Measurements from ENCODE around the gene NPHP1.

DNA sequence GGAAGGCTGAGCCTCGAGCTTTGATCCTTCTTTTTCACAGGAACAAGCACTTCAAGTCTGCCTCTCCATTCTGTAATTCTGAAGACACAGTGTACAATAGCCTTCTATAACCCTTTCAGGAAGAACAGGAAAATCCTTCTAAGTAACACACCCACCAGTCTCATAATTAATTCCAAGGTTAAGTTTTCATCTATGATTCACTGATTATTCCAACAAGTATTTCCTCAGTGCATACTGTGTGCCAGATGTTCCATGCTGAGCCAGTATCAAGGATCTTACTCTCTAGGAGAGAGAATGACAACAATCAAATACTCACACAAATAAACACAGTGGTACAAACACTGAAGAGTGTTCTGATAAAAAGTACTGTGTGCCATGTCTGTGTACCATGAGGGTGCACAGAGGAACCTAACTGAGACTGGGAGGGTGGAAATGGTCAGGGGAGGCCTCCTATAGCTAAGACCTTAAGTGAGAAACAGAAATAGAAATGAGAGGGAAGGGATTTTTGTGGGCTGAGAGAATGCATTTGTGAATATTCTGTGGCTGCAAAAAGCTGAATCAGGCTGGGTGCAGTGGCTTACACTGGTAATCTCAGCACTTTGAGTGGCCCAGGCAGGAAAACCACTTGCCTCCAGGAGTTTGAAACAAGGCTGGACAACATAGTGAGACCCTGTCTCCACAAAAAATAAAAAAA, 14.8 kb upstream of the NPHP1 start:
- TF ChIP-seq, protein P1, sequence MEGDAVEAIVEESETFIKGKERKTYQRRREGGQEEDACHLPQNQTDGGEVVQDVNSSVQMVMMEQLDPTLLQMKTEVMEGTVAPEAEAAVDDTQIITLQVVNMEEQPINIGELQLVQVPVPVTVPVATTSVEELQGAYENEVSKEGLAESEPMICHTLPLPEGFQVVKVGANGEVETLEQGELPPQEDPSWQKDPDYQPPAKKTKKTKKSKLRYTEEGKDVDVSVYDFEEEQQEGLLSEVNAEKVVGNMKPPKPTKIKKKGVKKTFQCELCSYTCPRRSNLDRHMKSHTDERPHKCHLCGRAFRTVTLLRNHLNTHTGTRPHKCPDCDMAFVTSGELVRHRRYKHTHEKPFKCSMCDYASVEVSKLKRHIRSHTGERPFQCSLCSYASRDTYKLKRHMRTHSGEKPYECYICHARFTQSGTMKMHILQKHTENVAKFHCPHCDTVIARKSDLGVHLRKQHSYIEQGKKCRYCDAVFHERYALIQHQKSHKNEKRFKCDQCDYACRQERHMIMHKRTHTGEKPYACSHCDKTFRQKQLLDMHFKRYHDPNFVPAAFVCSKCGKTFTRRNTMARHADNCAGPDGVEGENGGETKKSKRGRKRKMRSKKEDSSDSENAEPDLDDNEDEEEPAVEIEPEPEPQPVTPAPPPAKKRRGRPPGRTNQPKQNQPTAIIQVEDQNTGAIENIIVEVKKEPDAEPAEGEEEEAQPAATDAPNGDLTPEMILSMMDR (IDR thresholded peaks at IDR 0.05) = no peak
- TF ChIP-seq, protein P2, sequence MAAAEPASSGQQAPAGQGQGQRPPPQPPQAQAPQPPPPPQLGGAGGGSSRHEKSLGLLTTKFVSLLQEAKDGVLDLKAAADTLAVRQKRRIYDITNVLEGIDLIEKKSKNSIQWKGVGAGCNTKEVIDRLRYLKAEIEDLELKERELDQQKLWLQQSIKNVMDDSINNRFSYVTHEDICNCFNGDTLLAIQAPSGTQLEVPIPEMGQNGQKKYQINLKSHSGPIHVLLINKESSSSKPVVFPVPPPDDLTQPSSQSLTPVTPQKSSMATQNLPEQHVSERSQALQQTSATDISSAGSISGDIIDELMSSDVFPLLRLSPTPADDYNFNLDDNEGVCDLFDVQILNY (CRISPR knock-in tag; IDR thresholded peaks at IDR 0.05) = no peak
- TF ChIP-seq ZNF232 (CRISPR knock-in tag; IDR thresholded peaks at IDR 0.05) (no peak), CREB1 (CRISPR knock-in tag; IDR thresholded peaks at IDR 0.05) (no peak), MXD4 (CRISPR knock-in tag; IDR thresholded peaks at IDR 0.05; ENCODE audit: borderline replicate concordance) (no peak), TEAD4 (CRISPR knock-in tag; IDR thresholded peaks at IDR 0.05) (no peak), ETV6 (CRISPR knock-in tag; IDR thresholded peaks at IDR 0.05) (no peak)
- TF ChIP-seq, protein P3, sequence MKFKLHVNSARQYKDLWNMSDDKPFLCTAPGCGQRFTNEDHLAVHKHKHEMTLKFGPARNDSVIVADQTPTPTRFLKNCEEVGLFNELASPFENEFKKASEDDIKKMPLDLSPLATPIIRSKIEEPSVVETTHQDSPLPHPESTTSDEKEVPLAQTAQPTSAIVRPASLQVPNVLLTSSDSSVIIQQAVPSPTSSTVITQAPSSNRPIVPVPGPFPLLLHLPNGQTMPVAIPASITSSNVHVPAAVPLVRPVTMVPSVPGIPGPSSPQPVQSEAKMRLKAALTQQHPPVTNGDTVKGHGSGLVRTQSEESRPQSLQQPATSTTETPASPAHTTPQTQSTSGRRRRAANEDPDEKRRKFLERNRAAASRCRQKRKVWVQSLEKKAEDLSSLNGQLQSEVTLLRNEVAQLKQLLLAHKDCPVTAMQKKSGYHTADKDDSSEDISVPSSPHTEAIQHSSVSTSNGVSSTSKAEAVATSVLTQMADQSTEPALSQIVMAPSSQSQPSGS (CRISPR knock-in tag; IDR thresholded peaks at IDR 0.05; ENCODE audit: borderline replicate concordance, low read depth) = no peak
- TF ChIP-seq, protein P4, sequence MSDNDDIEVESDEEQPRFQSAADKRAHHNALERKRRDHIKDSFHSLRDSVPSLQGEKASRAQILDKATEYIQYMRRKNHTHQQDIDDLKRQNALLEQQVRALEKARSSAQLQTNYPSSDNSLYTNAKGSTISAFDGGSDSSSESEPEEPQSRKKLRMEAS (CRISPR knock-in tag; IDR thresholded peaks at IDR 0.05) = no peak
